ENCODE measurements around the gene ATRN. TPM values are rescaled to one million over a fixed set of nuclear protein-coding genes. Genes with fewer than 3 reads are reported as not detected.

The ATRN gene
- total RNA-seq, 1 experiment from 2014 or later, result 19.9 TPM

- TF ChIP-seq ARID4B (CRISPR knock-in tag; IDR thresholded peaks at IDR 0.05; ENCODE audit: borderline replicate concordance) (no peak), ZNF532 (CRISPR knock-in tag; IDR thresholded peaks at IDR 0.05; ENCODE audit: borderline replicate concordance) (no peak), NFE2L1 (CRISPR knock-in tag; IDR thresholded peaks at IDR 0.05) (no peak)
Observed at GRCh38 chr20:3681931-3682781, 211.3 kb downstream of the ATRN start, which contains the start of gene ADAM33 (continued).

- Mint-ChIP-seq H3K36me3 (no peaks in the 10 kb centered on the region), H3K27ac (no peak overlapping the region), H3K27me3 (ENCODE audit: low read depth) (peaks cover 20% of the 10 kb centered on the region), H3K4me3 (no peak overlapping the region), H3K4me1 (peaks cover 37% of the 10 kb centered on the region), H3K9me3 (peaks cover 4% of the 10 kb centered on the region; the same call in 1 of the 2 replicates)
- no peak for DNase-seq (ENCODE audit: low spot score)
- ChIA-PET POLR2A (no interaction called here), CTCF (interaction anchor here (0.8 to 2.0 kb wide), 10 partner anchors 9 to 82 kb away, joined by 3 to 15 read pairs (median 6); partner anchors contain the start of gene ADISSP)
- ATAC-seq, result no peak
- TF ChIP-seq GABPB1 (CRISPR knock-in tag; IDR thresholded peaks at IDR 0.05), result no peak
- TF ChIP-seq ESRRA (CRISPR knock-in tag; IDR thresholded peaks at IDR 0.05; ENCODE audit: borderline replicate concordance), result no peak
- no peak for TF ChIP-seq ZNF416 (CRISPR knock-in tag; IDR thresholded peaks at IDR 0.05)
- TF ChIP-seq NFATC4 (CRISPR knock-in tag; IDR thresholded peaks at IDR 0.05), result no peak
- no peak for TF ChIP-seq AR (CRISPR knock-in tag; IDR thresholded peaks at IDR 0.05)
- no peak for TF ChIP-seq ZNF671 (CRISPR knock-in tag; IDR thresholded peaks at IDR 0.05)
- TF ChIP-seq JAZF1 (CRISPR knock-in tag; IDR thresholded peaks at IDR 0.05), result no peak
- no peak for TF ChIP-seq EMX1 (CRISPR knock-in tag; IDR thresholded peaks at IDR 0.05)
- TF ChIP-seq RELA (CRISPR knock-in tag; IDR thresholded peaks at IDR 0.05; ENCODE audit: borderline replicate concordance), result no peak
- no peak for TF ChIP-seq ERG (CRISPR knock-in tag; IDR thresholded peaks at IDR 0.05)
- TF ChIP-seq ZNF532 (CRISPR knock-in tag; IDR thresholded peaks at IDR 0.05; ENCODE audit: borderline replicate concordance), result no peak
- no peak for TF ChIP-seq TP53 (CRISPR knock-in tag; IDR thresholded peaks at IDR 0.05)
- TF ChIP-seq HMGA2 (CRISPR knock-in tag; IDR thresholded peaks at IDR 0.05), result no peak
- no peak for TF ChIP-seq MYBL2 (CRISPR knock-in tag; IDR thresholded peaks at IDR 0.05)
Observed at GRCh38 chr20:3685341-3685740, 214.5 kb downstream of the ATRN start.
